Natural killer cell treated with Interleukin-12 subunit alpha and Interleukin-12 subunit beta and Interleukin-15 and Interleukin-18, amount 100 ng/mL, for 72 hours (primary cell): ENCODE data around the gene CNP. TPM values are rescaled to one million over a fixed set of nuclear protein-coding genes. Genes with fewer than 3 reads are reported as not detected.
"Not testable (repeated sequence)": the region's sequence is repeated elsewhere in the genome, so short reads cannot be mapped to it uniquely, and the experiment has no call there.

Experiments used
- ATAC-seq, 2 donors: fragments of 150-1000 bp; cut with Tn5 transposase in 1 of 2; sonication (Bioruptor Pico), chemical (Tn5 transposase) in 1 of 2; 2 replicates each; pipeline ENCODE4 v1.10.0; 2021
- DNase-seq: peaks from one replicate; pipeline ENCODE4 v3.0.0; 2022; ENCODE audit warnings: low spot score
- H3K27ac Mint-ChIP-seq, 2 donors: 1 replicate in 1 of 2; 2 replicates in 1 of 2; pipeline ENCODE4 v1.8.0; 2022; ENCODE audit warnings: mixed read lengths in 2 of 2, mild to moderate bottlenecking in 1 of 2, moderate library complexity in 1 of 2
- H3K27me3 Mint-ChIP-seq, 2 donors: 1 replicate in 1 of 2; 2 replicates in 1 of 2; pipeline ENCODE4 v1.8.0; 2022; ENCODE audit warnings: mixed read lengths in 2 of 2
- H3K36me3 Mint-ChIP-seq: one replicate; pipeline ENCODE4 v1.8.0; 2022; ENCODE audit warnings: mixed read lengths
- H3K4me1 Mint-ChIP-seq, 2 donors: 1 replicate in 1 of 2; 2 replicates in 1 of 2; pipeline ENCODE4 v1.8.0; 2022; ENCODE audit warnings: low read depth in 2 of 2, mixed read lengths in 2 of 2, mild to moderate bottlenecking in 1 of 2
- H3K4me3 Mint-ChIP-seq: one replicate; pipeline ENCODE4 v1.8.0; 2022; ENCODE audit warnings: mixed read lengths
- H3K9me3 Mint-ChIP-seq: 2 replicates; pipeline ENCODE4 v1.8.0; 2022; ENCODE audit warnings: mixed read lengths
- total RNA-seq, 2 donors: library from RNA; stranded (reverse); gene quantifications; one replicate each; pipeline ENCODE4 v1.2.3, GENCODE V29; 2022

The CNP gene
- total RNA-seq, 2 donors from 2014 or later: 55.6 to 81.9 TPM

- H3K9me3 Mint-ChIP-seq, H3K36me3 Mint-ChIP-seq, DNase-seq, H3K27me3 Mint-ChIP-seq, ATAC-seq: not testable (repeated sequence)
- peak overlapping the region in 1 of 2 donors; percentile 81 for H3K27ac Mint-ChIP-seq
- peaks cover 19 to 27% of the 10 kb centered on the region in 2 donors for H3K4me1 Mint-ChIP-seq
- H3K4me3 Mint-ChIP-seq: peak overlapping the region; percentile 72
These were observed 34.9 kb upstream of the CNP start for GRCh38 chr17:41931715-41932114.

- no peaks in the 10 kb centered on the region for H3K9me3 Mint-ChIP-seq
- peaks cover 19 to 27% of the 10 kb centered on the region in 2 donors for H3K4me1 Mint-ChIP-seq
- no peaks in the 10 kb centered on the region for H3K27me3 Mint-ChIP-seq
- H3K27ac Mint-ChIP-seq: peak overlapping the region in 1 of 2 donors; percentile 71
- H3K4me3 Mint-ChIP-seq: peak overlapping the region; percentile 72
- no peak for DNase-seq
- H3K36me3 Mint-ChIP-seq: no peaks in the 10 kb centered on the region
- ATAC-seq: no peak
These were observed 33.7 kb upstream of the CNP start for GRCh38 chr17:41932816-41933389.

GRCh38 chr17:41935641-41936040 lies 31.0 kb upstream of the CNP start:
- peaks cover 3 to 4% of the 10 kb centered on the region in 2 donors for H3K27me3 Mint-ChIP-seq
- DNase-seq (no peak), ATAC-seq (no peak)
- H3K4me1 Mint-ChIP-seq: peaks cover 8 to 11% of the 10 kb centered on the region in 2 donors
- H3K4me3 Mint-ChIP-seq: no peak overlapping the region
- no peak overlapping the region for H3K27ac Mint-ChIP-seq
- H3K36me3 Mint-ChIP-seq: no peaks in the 10 kb centered on the region
- no peaks in the 10 kb centered on the region for H3K9me3 Mint-ChIP-seq

- Mint-ChIP-seq H3K27me3 (peaks cover 7 to 10% of the 10 kb centered on the region in 2 donors), H3K4me3 (no peak overlapping the region), H3K4me1 (no peaks in the 10 kb centered on the region), H3K9me3 (no peaks in the 10 kb centered on the region), H3K27ac (no peak overlapping the region), H3K36me3 (no peaks in the 10 kb centered on the region)
- no peak for DNase-seq
- no peak for ATAC-seq
These were observed 28.3 kb upstream of the CNP start for GRCh38 chr17:41937970-41938954.

DNA sequence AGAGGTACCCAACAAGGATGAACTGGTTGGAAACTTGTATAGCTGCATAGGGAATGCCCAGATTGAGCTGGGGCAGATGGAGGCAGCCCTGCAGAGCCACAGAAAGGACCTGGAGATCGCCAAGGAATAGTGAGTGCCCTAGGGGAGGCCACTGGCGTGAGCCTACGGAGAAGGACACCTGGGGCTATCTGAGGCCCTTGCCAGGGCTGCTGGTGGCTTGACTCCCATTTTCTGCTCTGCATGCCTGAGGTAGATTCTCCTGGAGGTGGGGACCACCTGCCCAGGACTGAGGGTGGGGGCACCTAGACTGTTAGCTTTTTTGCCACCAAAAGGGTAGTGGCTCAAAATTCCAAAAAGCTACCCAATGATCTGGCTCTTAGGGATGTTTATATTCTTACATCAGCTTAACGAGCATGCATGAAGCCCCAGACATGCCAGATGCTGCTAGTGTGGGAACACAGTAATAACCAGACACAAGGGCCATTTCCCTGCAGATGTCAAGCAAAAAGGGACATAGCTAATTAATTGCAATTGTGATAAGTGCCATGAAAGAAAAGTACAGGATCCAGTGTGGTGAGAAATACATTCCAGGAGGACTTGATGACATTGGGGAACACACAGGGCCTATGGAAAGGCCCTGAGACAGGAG lies 27.4 kb upstream of the CNP start:
- no peaks in the 10 kb centered on the region for H3K4me1 Mint-ChIP-seq
- no peak for DNase-seq
- no peak for ATAC-seq
- peaks cover 7 to 10% of the 10 kb centered on the region in 2 donors for H3K27me3 Mint-ChIP-seq
- H3K36me3 Mint-ChIP-seq: no peaks in the 10 kb centered on the region
- H3K9me3 Mint-ChIP-seq: no peaks in the 10 kb centered on the region
- no peak overlapping the region for H3K4me3 Mint-ChIP-seq
- no peak overlapping the region for H3K27ac Mint-ChIP-seq

DNA sequence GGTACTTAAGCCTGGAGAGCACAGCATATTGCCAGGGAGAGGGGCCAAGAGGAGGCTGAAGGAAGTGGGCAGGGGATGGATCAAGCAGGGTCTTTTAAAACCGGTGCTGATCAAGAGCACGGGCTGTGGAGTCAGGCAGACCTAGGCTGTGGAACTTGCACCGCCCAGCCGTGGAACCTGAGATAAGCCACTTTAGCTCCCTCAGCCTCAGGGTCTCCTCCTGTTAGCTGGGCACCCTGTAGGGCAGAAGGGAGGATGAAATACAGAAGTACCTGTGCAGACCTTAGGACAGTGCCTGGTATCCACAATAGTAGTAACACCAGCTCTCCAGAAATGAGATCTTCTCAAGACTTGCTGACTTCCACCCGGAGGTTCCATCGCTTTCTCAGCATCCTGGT lies 26.9 kb upstream of the CNP start:
- ATAC-seq (no peak), DNase-seq (no peak)
- no peaks in the 10 kb centered on the region for H3K4me1 Mint-ChIP-seq
- no peaks in the 10 kb centered on the region for H3K36me3 Mint-ChIP-seq
- no peak overlapping the region for H3K4me3 Mint-ChIP-seq
- H3K27me3 Mint-ChIP-seq: peaks cover 7 to 10% of the 10 kb centered on the region in 2 donors
- no peak overlapping the region for H3K27ac Mint-ChIP-seq
- H3K9me3 Mint-ChIP-seq: no peaks in the 10 kb centered on the region

- Mint-ChIP-seq H3K4me1 (no peaks in the 10 kb centered on the region), H3K27ac (no peak overlapping the region), H3K27me3 (peaks cover 7 to 10% of the 10 kb centered on the region in 2 donors), H3K36me3 (no peaks in the 10 kb centered on the region), H3K9me3 (no peaks in the 10 kb centered on the region), H3K4me3 (no peak overlapping the region)
- DNase-seq (no peak), ATAC-seq (no peak)
These were observed 25.4 kb upstream of the CNP start for GRCh38 chr17:41941168-41941567.

DNA sequence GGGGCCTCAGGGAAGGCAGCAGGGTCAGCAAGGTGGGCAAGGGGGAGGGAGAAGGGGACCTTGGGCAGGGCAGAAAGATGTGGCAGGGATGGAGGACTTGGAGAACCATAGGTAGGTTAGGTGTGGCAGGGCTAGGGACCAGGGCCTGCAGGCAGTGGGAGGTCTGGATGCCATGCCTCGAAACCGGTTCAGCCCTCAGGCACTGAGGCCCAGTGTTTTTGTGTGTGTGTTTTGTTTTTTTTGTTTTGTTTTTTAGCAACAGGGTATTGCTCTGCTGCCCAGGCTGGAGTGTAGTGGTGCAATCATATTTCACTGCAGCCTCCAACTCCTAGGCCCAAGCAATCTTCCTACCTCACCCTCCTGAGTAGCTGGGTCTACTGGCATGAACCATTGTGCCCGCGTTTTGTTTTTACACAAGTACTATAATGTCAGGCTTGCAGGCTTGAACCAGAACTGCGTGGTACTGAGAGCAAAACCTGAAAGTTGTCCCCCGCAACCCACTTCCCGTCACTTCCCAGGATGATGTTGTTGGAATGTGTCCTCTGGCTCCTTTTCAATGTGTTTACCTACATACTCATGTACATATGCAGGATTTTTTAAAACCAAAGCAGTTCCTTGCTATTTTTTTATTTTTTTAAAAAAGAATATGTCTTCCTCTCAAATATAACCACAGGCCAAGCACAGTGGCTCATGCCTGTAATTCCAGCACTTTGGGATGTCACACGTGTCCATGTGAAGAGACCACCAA lies 23.8 kb upstream of the CNP start:
- ATAC-seq: no peak
- Mint-ChIP-seq H3K9me3 (no peaks in the 10 kb centered on the region), H3K27me3 (peaks cover 7 to 10% of the 10 kb centered on the region in 2 donors), H3K36me3 (no peaks in the 10 kb centered on the region), H3K27ac (peak overlapping the region in 1 of 2 donors; percentile 23), H3K4me3 (no peak overlapping the region), H3K4me1 (no peaks in the 10 kb centered on the region)
- DNase-seq: no peak

DNA sequence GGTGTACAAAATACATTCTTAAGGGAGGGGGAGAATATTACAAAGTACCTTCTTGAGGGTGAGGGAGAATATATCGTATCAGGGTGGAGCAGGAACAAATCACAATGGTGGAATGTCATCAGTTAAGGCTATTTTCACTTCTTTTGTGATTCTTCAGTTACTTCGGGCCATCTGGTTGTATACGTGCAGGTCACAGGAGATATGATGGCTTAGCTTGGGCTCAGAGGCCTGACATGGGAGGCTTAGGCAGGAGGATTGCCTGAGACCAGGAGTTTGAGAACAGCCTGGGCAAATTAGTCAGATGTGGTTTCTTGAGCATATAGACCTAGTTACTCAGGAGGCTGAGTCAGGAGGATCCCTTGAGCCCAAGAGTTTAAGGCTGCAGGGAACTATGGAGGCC lies 23.1 kb upstream of the CNP start:
- DNase-seq (no peak), ATAC-seq (no peak)
- Mint-ChIP-seq H3K27ac (no peak overlapping the region), H3K9me3 (no peaks in the 10 kb centered on the region), H3K27me3 (peaks cover 7 to 10% of the 10 kb centered on the region in 2 donors), H3K4me3 (no peak overlapping the region), H3K4me1 (no peaks in the 10 kb centered on the region), H3K36me3 (no peaks in the 10 kb centered on the region)

DNA sequence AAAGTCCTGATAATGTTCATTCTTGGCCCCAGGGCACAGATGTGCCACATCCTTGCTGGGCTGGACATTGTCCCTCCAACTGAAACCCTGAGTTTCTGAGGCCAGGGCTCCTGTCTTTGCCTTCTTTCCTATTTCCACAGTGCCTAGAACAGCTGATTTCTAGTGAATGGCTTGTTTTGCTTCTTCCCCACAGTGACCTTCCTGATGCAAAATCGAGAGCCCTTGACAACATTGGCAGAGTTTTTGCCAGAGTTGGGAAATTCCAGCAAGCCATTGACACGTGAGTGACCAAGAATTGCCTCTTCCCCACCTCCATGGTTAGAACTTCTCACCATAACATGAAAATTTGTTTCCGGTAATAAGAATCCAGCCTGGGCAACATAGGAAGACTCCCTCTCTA lies 21.7 kb upstream of the CNP start:
- H3K4me1 Mint-ChIP-seq: no peaks in the 10 kb centered on the region
- no peaks in the 10 kb centered on the region for H3K9me3 Mint-ChIP-seq
- ATAC-seq (no peak), DNase-seq (no peak)
- peaks cover 7 to 9% of the 10 kb centered on the region in 2 donors for H3K27me3 Mint-ChIP-seq
- no peak overlapping the region for H3K4me3 Mint-ChIP-seq
- no peaks in the 10 kb centered on the region for H3K36me3 Mint-ChIP-seq
- no peak overlapping the region for H3K27ac Mint-ChIP-seq

- no peaks in the 10 kb centered on the region for H3K9me3 Mint-ChIP-seq
- no peaks in the 10 kb centered on the region for H3K27me3 Mint-ChIP-seq
- DNase-seq (no peak), ATAC-seq (no peak)
- no peak overlapping the region for H3K27ac Mint-ChIP-seq
- H3K4me3 Mint-ChIP-seq: no peak overlapping the region
- H3K36me3 Mint-ChIP-seq: no peaks in the 10 kb centered on the region
- H3K4me1 Mint-ChIP-seq: no peaks in the 10 kb centered on the region
These were observed 17.7 kb upstream of the CNP start for GRCh38 chr17:41948762-41949460.

DNA sequence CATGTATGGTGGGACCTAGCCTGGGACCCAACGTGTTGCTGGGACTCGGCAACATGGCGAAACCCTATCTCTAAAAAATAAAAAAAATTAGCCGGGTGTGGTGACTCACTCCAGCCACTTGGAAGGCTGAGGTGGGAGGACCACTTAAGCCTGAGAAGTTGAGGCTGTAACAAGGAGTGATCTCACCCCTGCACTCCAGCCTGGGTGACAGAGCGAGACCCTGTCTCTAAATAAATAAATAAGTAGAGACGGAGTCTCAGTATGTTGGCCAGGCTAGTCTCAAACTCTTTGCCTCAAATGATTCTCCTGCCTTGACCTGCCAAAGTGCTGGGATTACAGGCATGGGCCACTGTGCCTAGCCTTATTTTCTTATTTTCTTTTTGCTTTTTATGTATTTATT lies 10.1 kb upstream of the CNP start:
- no peak for ATAC-seq
- no peak overlapping the region for H3K27ac Mint-ChIP-seq
- no peak for DNase-seq
- no peaks in the 10 kb centered on the region for H3K9me3 Mint-ChIP-seq
- no peak overlapping the region for H3K4me3 Mint-ChIP-seq
- no peaks in the 10 kb centered on the region for H3K27me3 Mint-ChIP-seq
- H3K36me3 Mint-ChIP-seq: no peaks in the 10 kb centered on the region
- no peaks in the 10 kb centered on the region for H3K4me1 Mint-ChIP-seq
